ENCODE results near the gene SLC4A8.
A peak's percentile ranks its signal among the peaks of the same experiment; 100 is the strongest.

Gene SLC4A8

GRCh38 chr12:51424662-51425539 is at the start of gene SLC4A8:
Gene SLC4A8 (plus strand): TSS chr12:51424831. CDS start chr12:51424988, 157 bp downstream.
- peak; percentile 93 for DNase-seq

GRCh38 chr12:51374856-51375255 is 49.8 kb upstream of the SLC4A8 start:
- no peak for DNase-seq

- DNase-seq: peak; percentile 89
These were observed 47.3 kb upstream of the SLC4A8 start for GRCh38 chr12:51377099-51377984.

GRCh38 chr12:51378749-51379148 is 45.9 kb upstream of the SLC4A8 start:
- no peak for DNase-seq

DNA sequence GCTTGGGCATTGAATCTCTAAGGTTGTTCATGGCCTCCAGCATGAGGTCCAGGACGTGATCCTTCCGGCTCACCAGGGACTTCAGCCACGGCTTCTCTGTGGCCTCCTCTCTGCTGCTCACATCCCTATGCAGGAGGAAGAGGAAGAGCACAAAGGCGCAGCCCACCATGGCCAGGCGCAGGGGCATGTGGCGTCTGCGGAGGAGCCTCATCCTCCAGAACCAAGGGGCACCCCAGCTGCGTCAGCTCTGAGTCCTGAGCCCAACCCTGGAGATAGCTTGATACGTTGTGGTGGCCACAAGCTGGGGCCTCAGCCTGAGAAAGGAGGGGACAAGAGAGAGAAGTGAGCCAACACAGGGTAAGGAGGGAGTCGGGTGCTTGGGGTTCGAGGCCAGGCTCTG is 45.1 kb upstream of the SLC4A8 start:
- DNase-seq: no peak

DNA sequence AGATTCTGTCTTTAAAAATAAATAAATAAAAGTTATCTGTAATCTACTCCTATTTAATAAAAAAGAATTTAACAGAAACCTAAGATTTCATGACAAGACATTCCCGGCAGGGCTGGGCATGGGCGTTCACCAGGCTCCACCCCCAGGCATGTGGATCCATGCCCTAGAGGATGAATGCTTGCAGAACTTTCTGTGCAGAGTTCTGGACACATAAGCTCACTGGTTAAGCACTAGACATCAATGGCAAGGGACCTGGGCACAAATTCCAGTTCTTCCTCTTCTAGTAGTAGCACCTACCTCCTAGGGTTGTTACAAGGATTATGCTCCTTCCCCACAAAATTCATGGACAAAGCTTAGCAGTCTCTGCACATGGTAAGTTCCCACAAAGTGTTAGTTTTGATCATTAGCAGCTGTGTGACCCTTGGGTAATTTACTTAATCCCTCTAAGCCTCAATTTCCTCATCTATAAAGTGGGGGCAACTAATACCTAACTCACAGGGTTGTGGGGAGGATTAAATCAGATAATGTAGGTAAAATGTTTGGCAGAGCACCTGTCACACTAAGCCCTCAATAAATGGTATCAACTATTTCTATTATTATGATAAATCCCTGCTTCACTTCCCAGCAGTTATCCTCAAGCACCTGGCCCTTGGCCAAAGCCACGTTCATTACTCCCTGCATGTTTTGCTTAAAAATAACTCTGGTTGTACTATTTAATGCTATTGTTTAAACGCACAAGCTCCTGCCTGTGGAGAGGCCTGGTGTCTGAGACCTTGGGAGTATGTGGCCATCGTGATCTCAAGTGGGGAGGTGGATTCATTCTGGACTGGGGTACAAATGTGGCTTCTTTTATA is 43.2 kb upstream of the SLC4A8 start:
- DNase-seq: no peak

DNA sequence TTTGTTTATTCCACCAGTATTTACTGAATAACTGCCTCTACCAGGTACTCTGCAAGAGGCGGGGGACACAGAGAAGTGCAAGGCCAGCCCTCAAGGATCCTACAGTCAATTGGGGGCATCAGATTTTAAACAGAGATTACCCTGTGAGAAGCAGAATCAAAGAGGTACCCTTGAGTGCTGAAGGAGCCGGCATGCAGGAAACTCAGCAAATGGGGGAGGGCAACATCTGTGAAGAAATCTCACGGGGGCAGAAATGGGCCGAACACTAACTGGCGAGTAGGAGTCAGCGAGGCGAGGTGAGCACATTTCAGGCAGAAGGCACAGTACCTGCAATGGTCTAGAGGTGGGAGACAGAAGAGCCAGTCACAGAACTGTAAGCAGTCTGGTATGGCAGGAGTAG is 42.5 kb upstream of the SLC4A8 start:
- DNase-seq: peak; percentile 13

GRCh38 chr12:51383269-51383905 is 41.2 kb upstream of the SLC4A8 start:
- peak; percentile 4 for DNase-seq

DNA sequence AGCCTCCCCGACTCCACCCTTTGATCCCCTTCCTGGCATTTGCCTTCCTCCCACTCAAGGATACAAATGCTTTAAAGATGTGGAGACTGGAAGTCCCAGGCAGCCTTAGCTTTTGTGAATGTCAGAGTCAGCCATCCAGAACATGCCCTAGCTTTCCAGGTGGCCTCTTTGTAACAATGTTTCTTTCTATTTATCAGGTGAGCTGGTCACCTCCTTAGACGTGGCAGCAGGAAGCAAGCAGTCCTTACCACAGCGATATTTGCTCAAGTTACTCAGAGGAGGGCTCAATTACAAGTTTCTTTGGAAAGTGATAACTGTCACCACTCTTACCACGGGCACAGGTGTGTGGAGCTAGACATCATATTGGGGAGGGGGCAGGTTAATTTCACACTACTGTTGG is 38.3 kb upstream of the SLC4A8 start:
- no peak for DNase-seq

DNA sequence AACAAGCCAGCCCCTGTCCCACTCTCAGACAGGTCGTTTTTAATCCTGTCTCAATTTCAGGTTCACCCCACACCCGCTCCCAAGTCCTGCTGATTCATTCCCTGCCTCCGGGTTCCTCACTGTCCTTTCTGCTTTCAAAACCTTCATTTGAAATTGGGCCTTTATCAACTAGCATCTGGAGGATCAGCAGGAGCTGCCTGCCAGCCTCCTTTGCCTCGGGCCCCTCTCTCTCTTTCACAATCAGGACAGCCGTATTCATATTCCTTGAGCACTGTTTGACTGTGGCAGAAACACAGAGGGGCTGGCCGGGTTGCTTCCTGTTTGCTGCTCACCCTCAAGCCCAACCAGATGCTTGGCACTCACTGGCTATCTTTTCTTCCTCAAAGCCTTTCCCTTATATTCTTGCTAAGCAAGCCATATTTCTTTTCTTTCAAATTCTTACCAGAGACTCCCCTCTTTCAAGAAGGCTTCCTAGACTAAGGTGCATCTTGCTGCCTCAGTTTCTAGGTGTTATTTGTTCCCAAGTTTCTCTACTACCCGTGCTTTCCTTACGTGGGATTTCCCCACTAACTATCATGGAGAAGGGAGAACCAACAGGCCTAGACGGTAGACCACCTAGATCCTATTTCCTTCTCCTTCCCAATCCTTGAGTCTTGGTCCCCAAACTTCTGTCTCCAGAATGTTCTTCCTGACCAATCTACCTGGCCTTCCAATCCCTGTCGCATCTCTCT is 36.4 kb upstream of the SLC4A8 start:
- no peak for DNase-seq

- DNase-seq: no peak
These were observed 35.8 kb upstream of the SLC4A8 start for GRCh38 chr12:51388846-51389245.

- DNase-seq: no peak
These were observed 35.2 kb upstream of the SLC4A8 start for GRCh38 chr12:51389302-51389999.

DNA sequence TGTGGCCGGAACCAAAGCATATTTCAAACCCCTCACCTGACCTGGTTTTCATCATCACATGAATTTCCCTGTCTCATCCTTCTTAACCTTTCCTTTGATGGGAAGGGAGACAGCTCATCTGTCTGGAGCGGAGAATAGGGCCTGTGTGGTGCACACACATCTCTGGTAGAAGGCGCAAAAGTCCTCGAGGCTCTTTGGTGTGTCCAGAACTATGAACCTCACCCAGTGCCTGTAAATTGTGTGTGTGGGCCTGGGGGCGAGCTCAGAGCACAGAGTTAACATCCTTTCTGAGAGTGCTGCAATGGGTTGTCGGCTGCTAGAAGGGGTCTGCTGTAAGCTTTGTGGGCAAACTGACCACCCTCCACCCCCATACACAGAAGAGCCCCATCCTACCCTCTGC is 34.2 kb upstream of the SLC4A8 start:
- DNase-seq: no peak

- no peak for DNase-seq
These were observed 33.7 kb upstream of the SLC4A8 start for GRCh38 chr12:51390891-51391282.

- peak; percentile 63 for DNase-seq
These were observed 33.1 kb upstream of the SLC4A8 start, which contains the start of gene GALNT6 for GRCh38 chr12:51391283-51392123. Gene GALNT6 (minus strand): TSS chr12:51391406. CDS start chr12:51379781, 11,625 bp downstream.

- no peak for DNase-seq
These were observed 31.9 kb upstream of the SLC4A8 start for GRCh38 chr12:51392556-51393237.

DNA sequence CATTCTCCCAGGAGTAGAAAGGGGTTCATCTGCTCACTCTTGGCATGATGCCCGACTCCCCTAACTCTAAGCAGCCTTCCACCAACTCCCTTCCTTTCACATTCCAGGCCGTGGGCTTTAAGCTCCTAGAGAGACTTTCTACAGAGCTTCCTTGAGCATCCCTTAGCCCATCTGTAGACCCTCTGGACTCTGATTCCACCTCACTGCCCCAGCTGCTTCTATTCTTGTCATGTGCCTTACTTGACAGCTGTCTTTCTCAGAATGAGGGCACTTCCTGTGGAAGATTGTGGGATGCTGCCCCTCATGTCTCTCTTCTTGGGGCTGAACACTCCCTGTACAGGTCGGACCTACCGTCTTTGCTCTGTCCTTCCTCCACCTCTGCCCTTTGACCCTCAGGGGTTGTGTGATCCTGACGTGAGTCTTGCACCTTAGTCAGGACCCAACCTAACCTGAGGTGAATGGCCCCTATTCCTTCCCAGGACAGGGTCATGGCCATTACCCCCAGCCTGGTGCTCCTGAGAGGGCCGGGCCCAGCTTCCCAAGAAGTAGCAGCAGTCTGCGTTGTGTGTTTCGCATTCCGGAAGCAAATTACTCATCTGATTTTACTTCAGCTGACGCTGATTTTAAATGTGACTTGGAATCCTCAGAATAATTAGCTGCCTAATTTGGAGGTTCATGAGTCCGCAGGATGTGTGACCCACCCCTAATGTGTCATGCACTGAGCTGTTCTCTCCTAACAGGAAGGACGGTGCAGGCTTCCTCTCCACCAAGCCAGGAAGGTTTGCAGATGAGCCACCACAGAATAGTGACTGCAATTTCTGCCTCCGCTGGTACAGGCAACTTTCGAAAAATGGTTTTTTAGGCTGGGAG is 30.7 kb upstream of the SLC4A8 start:
- DNase-seq: no peak

Data from NCI-H2171 (cell line).